K562 (cell line): ENCODE results near the gene TRIM14. TPM values are rescaled to one million over a fixed set of nuclear protein-coding genes. Genes with fewer than 3 reads are reported as not detected.

Experiments used
- ATAC-seq: fragments of 200-7000 bp; cut with Tn5 transposase; 3 replicates; pipeline ENCODE4 v1.9.1; 2020; ENCODE audit warnings: moderate library complexity
- BruUV-seq: library from RNA; stranded (reverse); fragments of 400-500 nt; replicated peaks from 2 replicates; lab custom pipeline; 2021; lab: Mats Ljungman, UMichigan
- CTCF ChIA-PET: fragments of 300-600 bp; formaldehyde crosslinking; extraction: SDS; loops from one replicate; lab custom pipeline; 2021; ENCODE audit warnings: low intra/inter-chr PET ratio; lab: Yijun Ruan, JAX
- POLR2A ChIA-PET: fragments of 300-600, 350-650 bp; sonication (Branson Sonifier 250); formaldehyde crosslinking; extraction: SDS; loops from one replicate; lab custom pipeline; 2021; ENCODE audit warnings: antibody characterized with exemption, inconsistent platforms; lab: Yijun Ruan, JAX
- DNase-seq, 4 experiments: peaks; one replicate each; pipeline versions ENCODE4 v3.0.0 to v3.0.0-alpha.2; 2011 to 2018; ENCODE audit warnings: low spot score in 3 of 4, mixed read lengths in 3 of 4; ENCODE audit errors: extremely low read depth in 1 of 4
- FAIRE-seq: peaks from 2 replicates; lab custom pipeline; 2011; peaks lifted over from hg19 to GRCh38; lab: Jason Lieb, UNC
- H2AFZ ChIP-seq: 2 replicates; pipeline ENCODE4 v1.6.0; 2011; ENCODE audit warnings: low read depth, low read length, control low read depth, inconsistent platforms
- H3K27ac ChIP-seq: fragments of 200-600 bp; 3 replicates; pipeline ENCODE4 v1.8.0; 2011; ENCODE audit warnings: low read depth, mild to moderate bottlenecking, control low read depth, inconsistent platforms, low read length, moderate library complexity, mixed read lengths; ENCODE audit errors: extremely low read depth
- H3K27me3 ChIP-seq, 2 experiments: fragments of 300-600 bp in 1 of 2; 2 replicates in 1 of 2; 3 replicates in 1 of 2; pipeline versions ENCODE4 v1.6.0 to v1.8.0; 2011; ENCODE audit warnings: inconsistent platforms in 2 of 2, low read length in 2 of 2, mild to moderate bottlenecking in 1 of 2, mixed read lengths in 1 of 2, moderate library complexity in 1 of 2; ENCODE audit not compliant: control insufficient read depth in 2 of 2, insufficient read depth in 2 of 2
- H3K36me3 ChIP-seq: fragments of 300-600 bp; 3 replicates; pipeline ENCODE4 v1.8.0; 2011; ENCODE audit warnings: mild to moderate bottlenecking, low read length, inconsistent platforms; ENCODE audit not compliant: control insufficient read depth, insufficient read depth
- H3K4me1 ChIP-seq, 2 experiments: fragments of 200-600 bp in 1 of 2; replicated peaks in 1 of 2; 2 replicates in 1 of 2; 3 replicates in 1 of 2; pipeline versions ENCODE4 v1.5.1 to v1.8.0; 2011; ENCODE audit warnings: inconsistent platforms in 2 of 2, low read length in 2 of 2, mild to moderate bottlenecking in 1 of 2, mixed read lengths in 1 of 2, moderate library complexity in 1 of 2; ENCODE audit not compliant: control insufficient read depth in 2 of 2, insufficient read depth in 2 of 2
- H3K4me2 ChIP-seq: 2 replicates; pipeline ENCODE4 v1.6.1; 2011; ENCODE audit warnings: low read length, control low read depth, inconsistent platforms, mixed read lengths; ENCODE audit not compliant: insufficient read depth
- H3K4me3 ChIP-seq: fragments of 200-600 bp; sonication (generic), shearing (Covaris generic); 2 replicates; pipeline ENCODE4 v1.5.1; 2016; ENCODE audit warnings: control low read depth, inconsistent platforms
- H3K79me2 ChIP-seq: fragments of 200-600 bp; 3 replicates; pipeline ENCODE4 v1.8.0; 2011; ENCODE audit warnings: low read length, inconsistent platforms; ENCODE audit not compliant: control insufficient read depth, insufficient read depth
- H3K9ac ChIP-seq, 2 experiments: 2 replicates each; pipeline versions ENCODE4 v1.6.0 to v1.6.1; 2011; ENCODE audit warnings: low read depth in 2 of 2, low read length in 2 of 2, control low read depth in 1 of 2, inconsistent platforms in 1 of 2, mild to moderate bottlenecking in 1 of 2, mixed read lengths in 1 of 2; ENCODE audit not compliant: insufficient read depth in 1 of 2
- H3K9me1 ChIP-seq: one replicate; pipeline ENCODE4 v1.6.0; 2011; ENCODE audit warnings: inconsistent platforms, mild to moderate bottlenecking, low read length, moderate library complexity; ENCODE audit not compliant: control insufficient read depth, insufficient read depth
- H3K9me3 ChIP-seq: replicated peaks from 2 replicates; pipeline ENCODE4 v1.5.1; 2011; ENCODE audit warnings: low read depth, low read length, inconsistent platforms; ENCODE audit not compliant: control insufficient read depth, insufficient read depth
- H4K20me1 ChIP-seq: replicated peaks from 2 replicates; pipeline ENCODE4 v1.6.1; 2011; ENCODE audit warnings: low read length, inconsistent platforms, mixed read lengths; ENCODE audit not compliant: control insufficient read depth, insufficient read depth
- DNMT1 ChIP-seq: fragments of 450-650 bp; IDR thresholded peaks from 2 replicates; pipeline ENCODE4 v1.6.1; 2016; ENCODE audit warnings: antibody characterized with exemption, mild to moderate bottlenecking
- GABPB2 ChIP-seq: fragments of 250-450 bp; sonication (Bioruptor Pico); conservative IDR thresholded peaks from 2 replicates; pipeline ENCODE4 v1.5.1; 2021; ENCODE audit warnings: mild to moderate bottlenecking
- HCFC1 ChIP-seq: IDR thresholded peaks from 2 replicates; pipeline ENCODE4 v1.6.1; 2012; ENCODE audit warnings: low read depth, low read length, improper control_type of control experiment
- NKRF ChIP-seq: fragments of 450-650 bp; IDR thresholded peaks from 2 replicates; pipeline ENCODE4 v1.6.1; 2016; ENCODE audit warnings: borderline replicate concordance
- ZMIZ1 ChIP-seq, 2 experiments: fragments of 150-350 bp in 1 of 2; IDR thresholded peaks; 2 replicates each; pipeline ENCODE4 v1.6.1; 2012 to 2016; ENCODE audit warnings: low read depth in 2 of 2, low read length in 2 of 2, mild to moderate bottlenecking in 1 of 2, moderate library complexity in 1 of 2
- ZNF212 ChIP-seq: fragments of 450-650 bp; formaldehyde crosslinking; IDR thresholded peaks from 2 replicates; pipeline ENCODE4 v1.4.0; 2020; ENCODE audit warnings: mild to moderate bottlenecking
- ZZZ3 ChIP-seq: fragments of 450-650 bp; IDR thresholded peaks from 2 replicates; pipeline ENCODE4 v1.6.1; 2016; ENCODE audit warnings: antibody characterized with exemption, mild to moderate bottlenecking, moderate library complexity
- WGBS: fragments of 100-300 bp; shearing (Covaris generic); methylation state at CpG from one replicate; pipeline ENCODE4 v1.1.6; 2016; ENCODE audit warnings: low coverage, mixed read lengths; ENCODE audit not compliant: insufficient coverage; ENCODE audit errors: missing lambda C conversion rate; 5-methylcytosine and 5-hydroxymethylcytosine counted together
- in situ Hi-C: fragments of 300-500 bp; cut with MboI; formaldehyde crosslinking; loops from 4 replicates; pipeline ENCODE4 v1.15.0; 2018; ENCODE audit warnings: inconsistent platforms, mixed read lengths
- intact Hi-C: fragments of 100-400 bp; cut with micrococcal nuclease; formaldehyde crosslinking; loops from 2 replicates; pipeline ENCODE4 v1.14.2; 2022
- polyA plus RNA-seq, 8 experiments: library from polyadenylated mRNA; depleted of rRNA in 4 of 8; stranded (reverse) in 5 of 8; unstranded in 3 of 8; fragments of >200 nt; fragmentation: Nextera tagmentation in 2 of 8; fragmentation: Illumina TruSeq in 1 of 8; extraction: Ambion mirVana in 2 of 8; extraction: Trizol in 1 of 8; gene quantifications; 2 replicates each; pipeline versions ENCODE4 v1.2.1 to v1.2.3, GENCODE V29; 2011 to 2014; ENCODE audit warnings: inconsistent platforms in 1 of 8, missing spikeins in 1 of 8
- total RNA-seq, 7 experiments: library from RNA; depleted of rRNA in 6 of 7; stranded (reverse); fragments of >200 nt in 6 of 7; fragmentation: Illumina TruSeq in 2 of 7; extraction: Trizol in 2 of 7; gene quantifications; 2 replicates each; pipeline versions ENCODE4 v1.2.1 to v1.2.3, GENCODE V29; 2011 to 2021; ENCODE audit warnings: low replicate concordance in 1 of 7

The TRIM14 gene
- total and polyA plus RNA-seq, 9 of the 15 experiments (the other 6 are each of a cell fraction or from before 2014, with no cell fraction given) = 7.6 to 41.0 (median 17.9) TPM

GRCh38 chr9:98094316-98094715 is 24.7 kb downstream of the TRIM14 start (continued):
- no peak for TF ChIP-seq ZMIZ1 (IDR thresholded peaks at IDR 0.05; ENCODE audit: low read depth in 2 of 2, low read length in 2 of 2)
- no peak for TF ChIP-seq NKRF

GRCh38 chr9:98092613-98092931 is 26.4 kb downstream of the TRIM14 start:
- H3K9ac ChIP-seq = no peak overlapping the region
- no peak for TF ChIP-seq HCFC1
- no peak for TF ChIP-seq ZMIZ1 (IDR thresholded peaks at IDR 0.05; ENCODE audit: low read depth in 2 of 2, low read length in 2 of 2)
- no peak for TF ChIP-seq DNMT1
- no peak for TF ChIP-seq ZNF212 (CRISPR knock-in tag)
- no peak for TF ChIP-seq GABPB2 (CRISPR knock-in tag)
- TF ChIP-seq ZZZ3 = no peak

More at GRCh38 chr9:98092613-98092931, 26.4 kb downstream of the TRIM14 start:
- 85% methylated on average over 11 of the region's 11 CpGs for WGBS
- Histone ChIP-seq H3K4me1 (no peaks in the 10 kb centered on the region; a peak in 1 of 5 replicates), H3K4me2 (no peak overlapping the region), H3K36me3 (peaks cover 53% of the 10 kb centered on the region), H3K9me3 (no peaks in the 10 kb centered on the region), H3K9me1 (no peaks in the 10 kb centered on the region), H3K4me3 (no peak overlapping the region), H3K27ac (no peak overlapping the region), H2AFZ (no peak overlapping the region), H3K79me2 (no peaks in the 10 kb centered on the region), H3K27me3 (no peaks in the 10 kb centered on the region), H4K20me1 (no peaks in the 10 kb centered on the region)
- ChIA-PET CTCF (no interaction called here), POLR2A (interaction anchor here (0.6 to 1.3 kb wide), 3 partner anchors 9 to 130 kb away, joined by 3 to 5 read pairs (median 4); no protein-coding TSS in a partner anchor)
- in situ Hi-C loops = no loop called here
- no peak for FAIRE-seq
- DNase-seq = no peak
- no peak for ATAC-seq
- BruUV-seq = no TSS peak
- intact Hi-C loops = no loop called here
